ENCODE measurements around the gene REV3L.

The REV3L gene

GRCh38 chr6:111297776-111298175 lies 185.2 kb downstream of the REV3L start:
- no peak for TF ChIP-seq GATA2 (IDR thresholded peaks at IDR 0.05; ENCODE audit: low read depth, low read length)
- TF ChIP-seq GATA3 (IDR thresholded peaks at IDR 0.05; ENCODE audit: low read depth, low read length), result no peak

GRCh38 chr6:111294374-111294967 lies 188.5 kb downstream of the REV3L start:
- TF ChIP-seq GATA3 (IDR thresholded peaks at IDR 0.05; ENCODE audit: low read depth, low read length), result no peak
- no peak for TF ChIP-seq GATA2 (IDR thresholded peaks at IDR 0.05; ENCODE audit: low read depth, low read length)

- peak; percentile 59 for TF ChIP-seq GATA3 (IDR thresholded peaks at IDR 0.05; ENCODE audit: low read depth, low read length)
- TF ChIP-seq GATA2 (IDR thresholded peaks at IDR 0.05; ENCODE audit: low read depth, low read length), result peak; percentile 76
Observed at GRCh38 chr6:111291336-111292259, 191.4 kb downstream of the REV3L start.

- TF ChIP-seq GATA2 (IDR thresholded peaks at IDR 0.05; ENCODE audit: low read depth, low read length), result no peak
- TF ChIP-seq GATA3 (IDR thresholded peaks at IDR 0.05; ENCODE audit: low read depth, low read length), result no peak
Observed at GRCh38 chr6:111283707-111284106, 199.3 kb downstream of the REV3L start.

- TF ChIP-seq GATA2 (IDR thresholded peaks at IDR 0.05; ENCODE audit: low read depth, low read length), result no peak
- no peak for TF ChIP-seq GATA3 (IDR thresholded peaks at IDR 0.05; ENCODE audit: low read depth, low read length)
Observed at GRCh38 chr6:111282515-111282914, 200.5 kb downstream of the REV3L start.

GRCh38 chr6:111280445-111280955 lies 202.5 kb downstream of the REV3L start:
- TF ChIP-seq GATA2 (IDR thresholded peaks at IDR 0.05; ENCODE audit: low read depth, low read length) (no peak), GATA3 (IDR thresholded peaks at IDR 0.05; ENCODE audit: low read depth, low read length) (no peak)

- no peak for TF ChIP-seq GATA2 (IDR thresholded peaks at IDR 0.05; ENCODE audit: low read depth, low read length)
- no peak for TF ChIP-seq GATA3 (IDR thresholded peaks at IDR 0.05; ENCODE audit: low read depth, low read length)
Observed at GRCh38 chr6:111278731-111279130, 204.3 kb downstream of the REV3L start.

GRCh38 chr6:111277819-111278218 lies 205.2 kb downstream of the REV3L start:
- TF ChIP-seq GATA3 (IDR thresholded peaks at IDR 0.05; ENCODE audit: low read depth, low read length) (no peak), GATA2 (IDR thresholded peaks at IDR 0.05; ENCODE audit: low read depth, low read length) (no peak)

GRCh38 chr6:111276736-111277135 lies 206.3 kb downstream of the REV3L start:
- TF ChIP-seq GATA2 (IDR thresholded peaks at IDR 0.05; ENCODE audit: low read depth, low read length), result no peak
- no peak for TF ChIP-seq GATA3 (IDR thresholded peaks at IDR 0.05; ENCODE audit: low read depth, low read length)

- TF ChIP-seq GATA3 (IDR thresholded peaks at IDR 0.05; ENCODE audit: low read depth, low read length) (no peak), GATA2 (IDR thresholded peaks at IDR 0.05; ENCODE audit: low read depth, low read length) (no peak)
Observed at GRCh38 chr6:111276335-111276734, 206.7 kb downstream of the REV3L start.

GRCh38 chr6:111274593-111275217 lies 208.3 kb downstream of the REV3L start:
- TF ChIP-seq GATA3 (IDR thresholded peaks at IDR 0.05; ENCODE audit: low read depth, low read length) (no peak), GATA2 (IDR thresholded peaks at IDR 0.05; ENCODE audit: low read depth, low read length) (no peak)

- no peak for TF ChIP-seq GATA2 (IDR thresholded peaks at IDR 0.05; ENCODE audit: low read depth, low read length)
- TF ChIP-seq GATA3 (IDR thresholded peaks at IDR 0.05; ENCODE audit: low read depth, low read length), result no peak
Observed at GRCh38 chr6:111270121-111270520, 212.9 kb downstream of the REV3L start.

GRCh38 chr6:111269401-111269970 lies 213.5 kb downstream of the REV3L start:
- TF ChIP-seq GATA3 (IDR thresholded peaks at IDR 0.05; ENCODE audit: low read depth, low read length) (no peak), GATA2 (IDR thresholded peaks at IDR 0.05; ENCODE audit: low read depth, low read length) (no peak)

- TF ChIP-seq GATA3 (IDR thresholded peaks at IDR 0.05; ENCODE audit: low read depth, low read length) (no peak), GATA2 (IDR thresholded peaks at IDR 0.05; ENCODE audit: low read depth, low read length) (no peak)
Observed at GRCh38 chr6:111267764-111268333, 215.2 kb downstream of the REV3L start.

Measured in SH-SY5Y (cell line).